GM18951 (cell line): ENCODE data around the gene B9D1.

ENCODE experiments used
- POLR2A ChIP-seq: IDR thresholded peaks from 4 replicates; pipeline ENCODE4 v1.6.1; 2011; ENCODE audit warnings: mild to moderate bottlenecking; ENCODE audit not compliant: insufficient read length, insufficient read depth; ENCODE audit errors: extremely low read depth
- in situ Hi-C: fragments of 300-500 bp; cut with MboI; formaldehyde crosslinking; loops from one replicate; pipeline ENCODE4 v1.12.0; 2022; ENCODE audit warnings: low sequenced_read_pairs, mixed read lengths, inconsistent platforms; ENCODE audit not compliant: unreplicated experiment

The B9D1 gene

GRCh38 chr17:19376811-19377210 is 14.3 kb upstream of the B9D1 start:
- in situ Hi-C loops, result no loop called here
- no peak for TF ChIP-seq POLR2A

DNA sequence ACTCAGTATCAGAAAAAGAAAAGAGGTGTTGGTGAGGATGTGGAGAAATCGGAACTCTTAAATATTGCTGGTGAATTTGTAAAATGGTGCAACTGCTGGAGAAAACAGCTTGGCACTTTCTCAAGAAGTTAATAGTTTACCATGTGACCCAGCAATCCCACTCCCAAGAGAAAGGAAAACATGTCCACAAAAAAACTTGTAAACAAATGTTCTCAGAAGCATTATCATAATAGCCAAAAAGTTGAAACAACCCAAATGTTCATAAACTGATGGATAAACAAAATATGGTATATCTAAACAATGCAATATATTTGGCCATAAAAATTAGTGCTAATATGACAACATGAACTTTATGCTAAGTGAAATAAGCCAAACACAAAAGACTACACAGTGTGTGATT is 13.2 kb upstream of the B9D1 start:
- TF ChIP-seq POLR2A, result no peak
- in situ Hi-C loops, result no loop called here

DNA sequence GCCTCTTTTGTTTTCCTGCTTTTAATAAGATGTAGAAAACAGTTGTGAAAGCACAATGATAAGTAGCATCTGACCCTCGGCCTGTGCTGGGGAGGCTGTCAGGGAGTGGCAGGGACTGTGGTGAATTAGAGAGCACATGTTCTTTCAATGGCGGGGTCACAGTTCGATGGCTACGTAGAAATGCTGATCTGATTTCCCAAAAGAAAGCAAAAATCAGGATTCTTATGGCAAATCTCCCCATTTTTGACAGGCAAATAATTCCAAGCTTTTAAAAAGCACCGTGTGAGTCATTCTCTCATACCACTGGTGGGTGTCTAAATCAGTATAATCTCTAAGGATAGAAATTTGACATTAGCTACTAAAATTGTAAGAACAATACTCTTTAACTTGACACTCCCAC is 11.6 kb upstream of the B9D1 start:
- no peak for TF ChIP-seq POLR2A
- in situ Hi-C loops, result loop anchor here (25.0 kb wide), 1 partner anchor 388 kb away; no protein-coding TSS in a partner anchor

- TF ChIP-seq POLR2A, result no peak
- in situ Hi-C loops, result loop anchor here (25.0 kb wide), 1 partner anchor 389 kb away; no protein-coding TSS in a partner anchor
Measured at GRCh38 chr17:19372866-19373504, 10.5 kb upstream of the B9D1 start.

GRCh38 chr17:19372439-19372838 is 9.9 kb upstream of the B9D1 start:
- in situ Hi-C loops, result loop anchor here (25.0 kb wide), 1 partner anchor 390 kb away; no protein-coding TSS in a partner anchor
- no peak for TF ChIP-seq POLR2A

GRCh38 chr17:19372011-19372370 is 9.5 kb upstream of the B9D1 start:
- in situ Hi-C loops, result loop anchor here (25.0 kb wide), 1 partner anchor 390 kb away; no protein-coding TSS in a partner anchor
- no peak for TF ChIP-seq POLR2A

GRCh38 chr17:19371259-19372010 is 8.9 kb upstream of the B9D1 start:
- in situ Hi-C loops, result loop anchor here (25.0 kb wide), 1 partner anchor 391 kb away; no protein-coding TSS in a partner anchor
- TF ChIP-seq POLR2A, result no peak

DNA sequence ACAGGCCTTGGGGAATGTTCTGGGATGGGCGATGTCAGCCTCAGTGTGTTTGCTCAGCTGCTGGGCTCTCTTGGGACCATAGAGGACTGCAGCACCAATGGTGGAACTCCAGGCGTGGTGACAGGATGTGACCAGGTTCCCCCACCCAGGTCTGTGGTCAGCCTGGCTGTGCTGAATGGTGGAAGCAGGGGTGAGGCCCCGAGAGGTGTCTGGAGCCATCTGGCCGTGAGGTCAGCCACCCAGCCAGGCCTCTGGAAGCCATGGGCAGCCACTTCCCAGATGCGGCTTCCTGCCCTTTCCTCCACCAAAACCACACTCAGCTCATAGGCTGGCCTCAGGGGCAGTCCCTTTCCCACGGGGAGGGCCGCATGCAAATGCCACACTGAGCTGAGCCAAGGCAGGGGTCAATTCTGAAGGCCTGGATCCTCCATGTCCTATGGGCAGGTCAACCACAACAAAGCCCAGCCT is 8.0 kb upstream of the B9D1 start:
- TF ChIP-seq POLR2A, result no peak
- in situ Hi-C loops, result loop anchor here (25.0 kb wide), 1 partner anchor 392 kb away; no protein-coding TSS in a partner anchor

- in situ Hi-C loops, result loop anchor here (25.0 kb wide), 1 partner anchor 392 kb away; no protein-coding TSS in a partner anchor
- no peak for TF ChIP-seq POLR2A
Measured at GRCh38 chr17:19369846-19370492, 7.4 kb upstream of the B9D1 start.

GRCh38 chr17:19369107-19369778 is 6.7 kb upstream of the B9D1 start:
- TF ChIP-seq POLR2A, result no peak
- in situ Hi-C loops, result loop anchor here (25.0 kb wide), 1 partner anchor 393 kb away; no protein-coding TSS in a partner anchor

- in situ Hi-C loops, result loop anchor here (25.0 kb wide), 1 partner anchor 394 kb away; no protein-coding TSS in a partner anchor
- no peak for TF ChIP-seq POLR2A
Measured at GRCh38 chr17:19368229-19368628, 5.7 kb upstream of the B9D1 start.

DNA sequence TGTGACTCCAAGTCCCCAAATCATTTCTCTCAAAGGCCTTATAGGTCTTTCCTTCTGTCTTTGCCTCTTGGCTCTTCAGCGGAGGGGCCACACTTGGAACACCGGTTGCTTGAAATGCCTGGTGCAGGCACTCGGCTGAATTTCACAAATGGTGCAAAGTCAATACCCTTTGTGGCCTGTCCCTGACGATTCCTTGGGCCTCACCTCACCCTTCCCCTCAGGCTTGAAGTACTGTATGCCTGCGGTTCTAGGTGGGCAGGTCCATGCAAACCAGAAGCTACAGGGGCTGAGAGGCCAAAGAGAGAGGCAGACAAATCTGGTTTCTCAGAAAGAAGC is 4.1 kb upstream of the B9D1 start:
- no peak for TF ChIP-seq POLR2A
- in situ Hi-C loops, result loop anchor here (25.0 kb wide), 1 partner anchor 396 kb away; no protein-coding TSS in a partner anchor
